Endothelial cell of umbilical vein (primary cell): Measurements from ENCODE around the gene EXT2. TPM values are rescaled to one million over a fixed set of nuclear protein-coding genes. Genes with fewer than 3 reads are reported as not detected.

ENCODE experiments used
- BruUV-seq: library from RNA; stranded (reverse); fragments of 400-500 nt; replicated peaks from 2 replicates; lab custom pipeline; 2021; lab: Mats Ljungman, UMichigan
- CTCF ChIA-PET: fragments of 300-600, 350-600 bp; sonication (Branson Sonifier 250); formaldehyde crosslinking; loops from one replicate; lab custom pipeline; 2021; ENCODE audit warnings: antibody characterized with exemption, inconsistent platforms; lab: Charles Lee
- POLR2A ChIA-PET: fragments of 300-600, 350-600 bp; sonication (Branson Sonifier 250); formaldehyde crosslinking; loops from one replicate; lab custom pipeline; 2021; ENCODE audit warnings: antibody characterized with exemption, inconsistent platforms; lab: Charles Lee
- DNase-seq: peaks from one replicate; pipeline ENCODE4 v3.0.0-alpha.2; 2011; ENCODE audit warnings: low read depth, low spot score
- FAIRE-seq: peaks from 2 replicates; lab custom pipeline; 2011; peaks lifted over from hg19 to GRCh38; lab: Jason Lieb, UNC
- H2AFZ ChIP-seq: 2 replicates; pipeline ENCODE4 v1.6.0; 2012; ENCODE audit warnings: low read depth, low read length, control low read depth, inconsistent platforms
- H3K27ac ChIP-seq: 2 replicates; pipeline ENCODE4 v1.5.1; 2011; ENCODE audit warnings: low read depth, mild to moderate bottlenecking, control low read depth, low read length, moderate library complexity; ENCODE audit not compliant: insufficient read depth
- H3K27me3 ChIP-seq, 2 experiments: 2 replicates each; pipeline versions ENCODE4 v1.6.0 to v1.6.1; 2011; ENCODE audit warnings: low read length in 2 of 2, mixed read lengths in 1 of 2; ENCODE audit not compliant: control insufficient read depth in 2 of 2, insufficient read depth in 2 of 2
- H3K36me3 ChIP-seq, 2 experiments: 2 replicates in 1 of 2; 3 replicates in 1 of 2; pipeline ENCODE4 v1.5.1; 2011; ENCODE audit warnings: low read length in 2 of 2, mild to moderate bottlenecking in 1 of 2, moderate library complexity in 1 of 2; ENCODE audit not compliant: control insufficient read depth in 2 of 2, insufficient read depth in 2 of 2; ENCODE audit errors: extremely low read depth in 1 of 2
- H3K4me1 ChIP-seq: 3 replicates; pipeline ENCODE4 v1.5.1; 2011; ENCODE audit warnings: mild to moderate bottlenecking, low read length; ENCODE audit not compliant: control insufficient read depth, insufficient read depth; ENCODE audit errors: extremely low read depth
- H3K4me2 ChIP-seq: 2 replicates; pipeline ENCODE4 v1.6.1; 2011; ENCODE audit warnings: low read length, control low read depth, mixed read lengths; ENCODE audit not compliant: insufficient read depth
- H3K4me3 ChIP-seq, 3 experiments: fragments of 200-600 bp in 1 of 3; sonication (generic), shearing (Covaris generic) in 1 of 3; replicated peaks in 1 of 3; 2 replicates each; pipeline ENCODE4 v1.5.1; 2011 to 2016; ENCODE audit warnings: control low read depth in 3 of 3, low read length in 3 of 3, mild to moderate bottlenecking in 2 of 3, inconsistent platforms in 1 of 3, low read depth in 1 of 3, moderate library complexity in 1 of 3; ENCODE audit not compliant: insufficient read depth in 1 of 3
- H3K79me2 ChIP-seq: 2 replicates; pipeline ENCODE4 v1.6.0; 2012; ENCODE audit warnings: low read length, inconsistent platforms; ENCODE audit not compliant: control insufficient read depth, insufficient read depth
- H3K9ac ChIP-seq: replicated peaks from 2 replicates; pipeline ENCODE3; 2011; ENCODE audit warnings: low read length, control low read depth; ENCODE audit not compliant: insufficient read depth; ENCODE audit errors: extremely low read depth
- H3K9me1 ChIP-seq: replicated peaks from 3 replicates; pipeline ENCODE4 v1.6.0; 2011; ENCODE audit warnings: mild to moderate bottlenecking, low read length; ENCODE audit not compliant: control insufficient read depth, insufficient read depth; ENCODE audit errors: extremely low read depth
- H3K9me3 ChIP-seq: replicated peaks from 2 replicates; pipeline ENCODE4 v1.5.1; 2012; ENCODE audit warnings: low read length, inconsistent platforms; ENCODE audit not compliant: control insufficient read depth, insufficient read depth
- H4K20me1 ChIP-seq: replicated peaks from 2 replicates; pipeline ENCODE3; 2011; ENCODE audit warnings: mild to moderate bottlenecking, low read length; ENCODE audit not compliant: control insufficient read depth, insufficient read depth; ENCODE audit errors: extremely low read depth
- EZH2 ChIP-seq: IDR thresholded peaks from 2 replicates; pipeline ENCODE4 v1.6.1; 2012; ENCODE audit warnings: borderline replicate concordance, low read depth, mild to moderate bottlenecking, moderate library complexity, low read length, inconsistent platforms; ENCODE audit not compliant: severe bottlenecking
- FOS ChIP-seq: IDR thresholded peaks from 2 replicates; pipeline ENCODE4 v1.6.1; 2011; ENCODE audit warnings: mild to moderate bottlenecking, low read length, moderate library complexity, borderline replicate concordance; ENCODE audit not compliant: insufficient read depth
- GATA2 ChIP-seq: IDR thresholded peaks from 2 replicates; pipeline ENCODE4 v1.7.0; 2011; ENCODE audit warnings: low read depth, mild to moderate bottlenecking, moderate library complexity, mixed read lengths, low read length; ENCODE audit not compliant: insufficient read length, insufficient read depth
- JUN ChIP-seq: IDR thresholded peaks from 2 replicates; pipeline ENCODE4 v1.6.1; 2011; ENCODE audit warnings: borderline replicate concordance, low read depth; ENCODE audit not compliant: insufficient read length, insufficient read depth
- MAX ChIP-seq: IDR thresholded peaks from 2 replicates; pipeline ENCODE4 v1.6.1; 2011; ENCODE audit not compliant: insufficient read depth, insufficient read length
- MYC ChIP-seq: IDR thresholded peaks from one replicate; pipeline ENCODE4 v1.6.1; 2011; ENCODE audit warnings: mild to moderate bottlenecking, low read depth, low read length
- POLR2A ChIP-seq: IDR thresholded peaks from 2 replicates; pipeline ENCODE4 v1.6.1; 2012; ENCODE audit warnings: low read depth, mild to moderate bottlenecking, control low read depth, low read length
- POLR2AphosphoS5 ChIP-seq: IDR thresholded peaks from 2 replicates; pipeline ENCODE4 v1.6.1; 2012; ENCODE audit warnings: low read depth, mild to moderate bottlenecking, control low read depth, low read length, moderate library complexity; ENCODE audit not compliant: insufficient read depth
- dilution Hi-C: fragments of 300-500 bp; cut with MboI; formaldehyde crosslinking; loops from one replicate; pipeline ENCODE4 v1.15.0; 2019; ENCODE audit warnings: low sequenced_read_pairs; ENCODE audit not compliant: extremely low pct_ligation_motif_present
- intact Hi-C: fragments of 100-400 bp; cut with micrococcal nuclease; formaldehyde crosslinking; loops from one replicate; pipeline ENCODE4 v1.10.0; 2022
- polyA plus RNA-seq, 4 experiments: library from polyadenylated mRNA; depleted of rRNA in 3 of 4; stranded (reverse) in 3 of 4; unstranded in 1 of 4; fragments of >200 nt; gene quantifications; 2 replicates each; pipeline versions ENCODE4 v1.2.1 to v1.2.3, GENCODE V29; 2011 to 2012; ENCODE audit warnings: missing spikeins in 1 of 4
- total RNA-seq: library from RNA; stranded (reverse); gene quantifications from 2 replicates; pipeline ENCODE4 v1.2.3, GENCODE V29; 2021

EXT2 gene
- total and polyA plus RNA-seq, 2 donors (not counting 3 experiments of a cell fraction or from before 2014, with no cell fraction given) = 50.9 to 60.3 TPM

GRCh38 chr11:44047931-44048431, 47.5 kb upstream of the EXT2 start, which contains the start of gene ACCSL:
ACCSL (plus strand) TSS chr11:44047981; CDS start chr11:44048037, 56 bp downstream.
- H3K9me1 ChIP-seq = no peaks in the 10 kb centered on the region
- H3K36me3 ChIP-seq = no peaks in the 10 kb centered on the region
- no peak for TF ChIP-seq FOS
- no peak for TF ChIP-seq JUN
- FAIRE-seq (no peak), DNase-seq (no peak)
- intact Hi-C loops (no loop called here), dilution Hi-C loops (no loop called here)
- no peaks in the 10 kb centered on the region for H3K4me1 ChIP-seq
- peaks cover 11 to 12% of the 10 kb centered on the region in 2 experiments for H3K27me3 ChIP-seq
- CTCF ChIA-PET = no interaction called here
- POLR2A ChIA-PET = no interaction called here
- H3K9ac ChIP-seq = no peak within 1 kb of the TSS
- H4K20me1 ChIP-seq = no peaks in the 10 kb centered on the region
- H3K4me3 ChIP-seq = no peak within 1 kb of the TSS
- H3K27ac ChIP-seq = no peak within 1 kb of the TSS
- no peaks in the 10 kb centered on the region for H3K79me2 ChIP-seq
- no peaks in the 10 kb centered on the region for H3K9me3 ChIP-seq
- no peak within 1 kb of the TSS for H3K4me2 ChIP-seq
- no TSS peak for BruUV-seq
- H2AFZ ChIP-seq = no peak within 1 kb of the TSS

- no peak overlapping the region for H3K4me3 ChIP-seq
- H3K27ac ChIP-seq = no peak overlapping the region
- no peaks in the 10 kb centered on the region for H4K20me1 ChIP-seq
- intact Hi-C loops = no loop called here
- H2AFZ ChIP-seq = no peak overlapping the region
- no peak overlapping the region for H3K9ac ChIP-seq
- no peak overlapping the region for H3K4me2 ChIP-seq
- no peaks in the 10 kb centered on the region for H3K79me2 ChIP-seq
- H3K36me3 ChIP-seq = no peaks in the 10 kb centered on the region
- H3K27me3 ChIP-seq = peaks cover 3 to 10% of the 10 kb centered on the region in 2 experiments
- TF ChIP-seq EZH2 (no peak), POLR2A (no peak), POLR2AphosphoS5 (no peak), MYC (no peak), FOS (no peak), GATA2 (no peak), MAX (no peak)
- no peaks in the 10 kb centered on the region for H3K9me3 ChIP-seq
- ChIA-PET CTCF (interaction anchor here (0.7 kb wide), 1 partner anchor 8 kb away, joined by 3 read pairs; no protein-coding TSS in a partner anchor), POLR2A (no interaction called here)
- DNase-seq (no peak), FAIRE-seq (no peak)
- no TSS peak for BruUV-seq
- H3K9me1 ChIP-seq = no peaks in the 10 kb centered on the region
- no peaks in the 10 kb centered on the region for H3K4me1 ChIP-seq
- dilution Hi-C loops = no loop called here
These were observed 45.6 kb upstream of the EXT2 start for GRCh38 chr11:44049832-44050231.
